Brain microvascular endothelial cell (primary cell): ENCODE data around the gene NAB2.

Source experiments
- DNase-seq: peaks from one replicate; pipeline ENCODE4 v3.0.0-alpha.2; 2020
- H3K27ac ChIP-seq: fragments of 250-450 bp; sonication (Bioruptor Pico); 2 replicates; pipeline ENCODE4 v1.5.1; 2020; ENCODE audit warnings: mild to moderate bottlenecking, moderate library complexity
- H3K27me3 ChIP-seq: fragments of 250-450 bp; sonication (Bioruptor Pico); replicated peaks from 2 replicates; pipeline ENCODE4 v1.5.1; 2020; ENCODE audit warnings: mild to moderate bottlenecking
- H3K36me3 ChIP-seq: fragments of 250-450 bp; sonication (Bioruptor Pico); replicated peaks from 2 replicates; pipeline ENCODE4 v1.5.1; 2020; ENCODE audit warnings: mild to moderate bottlenecking
- H3K4me3 ChIP-seq: 2 replicates; pipeline ENCODE4 v1.5.1; 2011; ENCODE audit warnings: low read depth, mild to moderate bottlenecking, control low read depth, low read length, moderate library complexity
- in situ Hi-C: cut with HindIII; loops from 2 replicates; pipeline ENCODE4 v1.10.0; 2017; ENCODE audit warnings: low sequenced_read_pairs, low pct_ligation_motif_present
- TF ChIP-seq, protein P1 (sequence below): IDR thresholded peaks from 2 replicates; pipeline ENCODE4 v1.5.1; 2011; ENCODE audit warnings: low read depth, mild to moderate bottlenecking, moderate library complexity, low read length, control low read depth, inconsistent platforms; ENCODE audit errors: missing control alignments

Gene NAB2

DNA sequence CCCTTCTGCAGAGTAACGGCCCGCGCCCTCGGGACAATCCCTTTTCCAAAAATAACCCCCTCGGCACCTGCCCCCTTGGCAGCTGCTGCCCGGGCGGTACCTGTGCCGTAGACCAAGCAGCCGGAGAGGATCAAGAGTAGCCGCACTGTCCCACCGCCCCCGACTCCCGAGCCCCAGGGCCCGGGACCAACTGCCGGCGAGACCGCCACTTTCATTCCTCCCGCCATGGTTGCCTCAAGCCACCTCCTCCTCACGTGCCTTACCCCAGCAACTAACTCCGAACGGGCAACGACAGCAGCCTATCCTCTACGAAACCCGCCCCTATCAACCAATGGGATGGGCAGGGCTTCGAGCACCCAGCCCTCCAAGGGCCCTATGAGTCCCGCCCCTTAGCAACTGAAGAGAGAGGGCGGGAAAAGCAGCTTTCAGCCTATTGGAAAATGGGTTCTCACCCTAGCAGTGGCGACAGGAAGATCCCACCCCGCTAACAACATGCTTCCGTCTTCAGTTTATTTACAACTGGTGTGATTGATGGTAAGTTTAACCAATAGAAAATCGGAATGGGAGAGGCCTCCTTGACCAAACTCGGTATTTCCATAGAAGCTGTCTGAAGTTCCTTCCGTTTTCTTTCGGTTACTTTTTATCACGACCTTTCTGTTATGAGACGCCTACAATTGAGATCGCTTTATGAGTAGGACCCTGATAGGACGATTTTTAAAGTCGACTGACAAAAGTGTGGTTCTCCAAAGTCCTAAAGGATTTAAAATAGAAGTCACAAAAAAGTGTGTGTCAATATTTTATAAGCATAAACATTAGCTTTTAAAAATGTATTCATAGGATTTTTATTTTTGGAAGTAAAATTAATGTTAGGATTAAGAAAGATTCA is 10.2 kb upstream of the NAB2 start, which contains the start of gene NEMP1:
Gene NEMP1 (minus strand): TSS at position 273 of the 886 bp plus-strand sequence. CDS start 46 bp downstream, at position 227.
- peak within 1 kb of the TSS; percentile 89 for H3K4me3 ChIP-seq
- peak; percentile 100 for DNase-seq
- no peaks in the 10 kb centered on the region for H3K27me3 ChIP-seq
- H3K27ac ChIP-seq, result peak within 1 kb of the TSS; percentile 62
- TF ChIP-seq, protein P1, sequence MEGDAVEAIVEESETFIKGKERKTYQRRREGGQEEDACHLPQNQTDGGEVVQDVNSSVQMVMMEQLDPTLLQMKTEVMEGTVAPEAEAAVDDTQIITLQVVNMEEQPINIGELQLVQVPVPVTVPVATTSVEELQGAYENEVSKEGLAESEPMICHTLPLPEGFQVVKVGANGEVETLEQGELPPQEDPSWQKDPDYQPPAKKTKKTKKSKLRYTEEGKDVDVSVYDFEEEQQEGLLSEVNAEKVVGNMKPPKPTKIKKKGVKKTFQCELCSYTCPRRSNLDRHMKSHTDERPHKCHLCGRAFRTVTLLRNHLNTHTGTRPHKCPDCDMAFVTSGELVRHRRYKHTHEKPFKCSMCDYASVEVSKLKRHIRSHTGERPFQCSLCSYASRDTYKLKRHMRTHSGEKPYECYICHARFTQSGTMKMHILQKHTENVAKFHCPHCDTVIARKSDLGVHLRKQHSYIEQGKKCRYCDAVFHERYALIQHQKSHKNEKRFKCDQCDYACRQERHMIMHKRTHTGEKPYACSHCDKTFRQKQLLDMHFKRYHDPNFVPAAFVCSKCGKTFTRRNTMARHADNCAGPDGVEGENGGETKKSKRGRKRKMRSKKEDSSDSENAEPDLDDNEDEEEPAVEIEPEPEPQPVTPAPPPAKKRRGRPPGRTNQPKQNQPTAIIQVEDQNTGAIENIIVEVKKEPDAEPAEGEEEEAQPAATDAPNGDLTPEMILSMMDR, result no peak
- no peaks in the 10 kb centered on the region for H3K36me3 ChIP-seq
- in situ Hi-C loops, result no loop called here

DNA sequence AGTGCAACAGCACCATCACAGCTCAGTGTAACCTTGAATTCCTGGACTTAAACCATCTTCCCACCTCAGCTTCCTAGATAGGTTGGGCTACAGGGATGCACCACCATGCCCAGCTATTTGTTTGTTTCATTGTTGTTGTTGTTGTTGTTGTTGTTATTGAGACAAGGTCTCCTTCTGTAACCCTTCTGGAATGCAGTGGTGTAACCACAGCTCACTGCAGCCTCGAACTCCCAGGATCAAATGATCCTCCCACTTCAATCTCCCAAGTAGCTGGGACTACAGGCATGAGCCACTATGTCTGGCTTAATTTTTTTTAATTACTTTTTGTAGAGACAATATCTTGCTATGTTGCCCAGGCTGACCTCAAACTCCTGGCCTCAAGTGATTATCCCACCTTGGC is 9.1 kb upstream of the NAB2 start:
- no peak overlapping the region for H3K27ac ChIP-seq
- H3K27me3 ChIP-seq, result no peaks in the 10 kb centered on the region
- TF ChIP-seq, protein P1, result no peak
- DNase-seq, result no peak
- H3K36me3 ChIP-seq, result no peaks in the 10 kb centered on the region
- in situ Hi-C loops, result no loop called here
- no peak overlapping the region for H3K4me3 ChIP-seq

DNA sequence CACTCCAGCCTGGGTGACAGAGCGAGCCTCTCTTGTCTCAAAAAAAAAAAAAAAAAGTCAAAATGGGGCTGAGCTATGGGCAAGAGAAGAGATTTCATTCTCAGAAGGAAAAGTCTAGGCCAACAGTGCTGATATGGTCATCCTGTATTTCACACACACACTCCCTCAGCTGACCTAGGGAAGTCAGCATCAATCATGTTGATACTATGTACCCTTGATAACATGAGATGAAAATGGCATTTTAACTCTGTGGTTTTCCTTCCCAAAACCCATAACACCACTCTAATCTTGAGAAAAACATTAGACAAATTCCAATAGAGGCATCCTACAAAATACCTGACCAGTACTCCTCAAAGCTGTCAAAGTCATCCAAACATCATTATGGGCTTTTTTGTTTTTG is 8.1 kb upstream of the NAB2 start:
- in situ Hi-C loops, result no loop called here

DNA sequence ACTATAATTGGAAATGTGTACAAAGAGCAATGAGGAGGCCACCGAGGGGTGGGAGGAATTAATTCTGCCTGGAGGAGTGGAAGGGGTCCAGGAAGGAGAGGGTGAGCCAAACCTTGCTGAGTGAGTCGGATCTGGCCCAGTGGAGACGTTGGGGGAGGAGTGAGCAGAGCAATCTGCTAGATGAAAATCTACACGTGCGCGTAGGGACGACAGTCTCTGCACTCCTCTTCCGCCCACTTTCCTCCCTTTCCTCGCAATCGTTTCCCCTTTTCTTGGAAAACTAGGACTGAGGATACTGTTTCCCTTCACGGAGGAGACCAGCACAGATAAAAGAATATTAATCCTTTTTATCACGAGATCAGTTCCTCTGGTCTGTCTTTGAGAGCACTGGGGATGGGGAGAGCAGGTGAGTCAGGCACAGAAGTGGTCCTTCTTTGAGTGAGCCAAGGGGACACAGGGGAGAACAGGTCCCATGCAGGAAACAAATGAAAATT is 2.9 kb upstream of the NAB2 start:
- TF ChIP-seq, protein P1, result no peak
- DNase-seq, result no peak
- Histone ChIP-seq H3K36me3 (peaks cover 6% of the 10 kb centered on the region), H3K27me3 (no peaks in the 10 kb centered on the region), H3K4me3 (peak overlapping the region; percentile 66), H3K27ac (peak overlapping the region; percentile 100)
- in situ Hi-C loops, result no loop called here

More for the DNA sequence above, 8.1 kb upstream of the NAB2 start:
- H3K4me3 ChIP-seq, result no peak overlapping the region
- H3K36me3 ChIP-seq, result no peaks in the 10 kb centered on the region
- TF ChIP-seq, protein P1, result no peak
- no peaks in the 10 kb centered on the region for H3K27me3 ChIP-seq
- DNase-seq, result no peak
- no peak overlapping the region for H3K27ac ChIP-seq

DNA sequence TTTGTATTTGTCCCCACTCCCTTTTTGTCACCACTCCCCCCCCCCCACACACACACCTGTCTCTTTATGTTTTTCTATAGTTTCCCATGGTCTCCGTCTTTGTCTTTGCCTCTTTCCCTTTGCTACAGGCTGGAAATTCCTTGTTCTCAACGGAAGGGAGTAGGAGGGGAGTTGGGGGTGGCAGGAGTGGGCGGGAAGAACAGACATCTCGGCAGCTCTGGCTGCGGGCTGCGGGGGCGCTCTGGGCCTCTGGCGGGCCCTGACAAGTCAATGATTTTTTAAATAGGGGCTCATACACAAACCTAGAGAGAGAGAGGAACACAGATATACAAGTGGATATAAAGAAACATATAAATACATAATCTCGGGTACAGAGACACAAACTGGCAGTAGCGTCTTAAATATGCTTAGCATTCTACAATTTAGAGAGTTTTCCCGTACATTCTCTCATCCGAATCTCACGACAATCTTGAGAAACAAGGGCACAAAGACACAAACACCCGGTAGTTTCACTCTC is 2.4 kb upstream of the NAB2 start:
- in situ Hi-C loops, result no loop called here
- TF ChIP-seq, protein P1, result peak; percentile 56
- DNase-seq, result peak; percentile 66
- Histone ChIP-seq H3K27ac (peak overlapping the region; percentile 100), H3K27me3 (no peaks in the 10 kb centered on the region), H3K36me3 (peaks cover 10% of the 10 kb centered on the region), H3K4me3 (peak overlapping the region; percentile 66)
